HG03196 (cell line): Measurements from ENCODE around the gene UBE2Q2.
"Not testable (repeated sequence)": the region's sequence is repeated elsewhere in the genome, so short reads cannot be mapped to it uniquely, and the experiment has no call there.

ENCODE experiments used
- ATAC-seq: cut with Tn5 transposase; IDR thresholded peaks from one replicate; pipeline ENCODE4 v1.9.1; 2021; ENCODE audit not compliant: unreplicated experiment

The UBE2Q2 gene

GRCh38 chr15:75842722-75843677 is at the start of gene UBE2Q2:
TSS of gene UBE2Q2 (plus strand) at chr15:75843447. CDS start at chr15:75843667, 220 bp downstream.
- ATAC-seq, result peak; percentile 53

- no peak for ATAC-seq
These were observed 46.9 kb upstream of the UBE2Q2 start for GRCh38 chr15:75796321-75796720.

- ATAC-seq, result not testable (repeated sequence)
These were observed 46.1 kb upstream of the UBE2Q2 start for GRCh38 chr15:75797146-75797545.

- ATAC-seq, result no peak
These were observed 44.1 kb upstream of the UBE2Q2 start for GRCh38 chr15:75799190-75799589.

- ATAC-seq, result not testable (repeated sequence)
These were observed 42.8 kb upstream of the UBE2Q2 start for GRCh38 chr15:75800409-75800808.

GRCh38 chr15:75801859-75802593 is 41.2 kb upstream of the UBE2Q2 start:
- ATAC-seq, result peak; percentile 83

GRCh38 chr15:75807486-75807885 is 35.8 kb upstream of the UBE2Q2 start:
- ATAC-seq, result not testable (repeated sequence)

GRCh38 chr15:75808009-75808408 is 35.2 kb upstream of the UBE2Q2 start:
- not testable (repeated sequence) for ATAC-seq

- ATAC-seq, result no peak
These were observed 34.7 kb upstream of the UBE2Q2 start for GRCh38 chr15:75808563-75808962.

GRCh38 chr15:75809986-75810750 is 33.1 kb upstream of the UBE2Q2 start:
- ATAC-seq, result no peak

- no peak for ATAC-seq
These were observed 32.3 kb upstream of the UBE2Q2 start for GRCh38 chr15:75810874-75811498.

GRCh38 chr15:75811626-75812025 is 31.6 kb upstream of the UBE2Q2 start:
- ATAC-seq, result no peak

- ATAC-seq, result no peak
These were observed 28.5 kb upstream of the UBE2Q2 start for GRCh38 chr15:75814794-75815193.

GRCh38 chr15:75815811-75816719 is 27.2 kb upstream of the UBE2Q2 start:
- no peak for ATAC-seq

GRCh38 chr15:75817138-75817935 is 25.9 kb upstream of the UBE2Q2 start:
- no peak for ATAC-seq

GRCh38 chr15:75820206-75820605 is 23.0 kb upstream of the UBE2Q2 start:
- no peak for ATAC-seq

GRCh38 chr15:75821786-75822345 is 21.4 kb upstream of the UBE2Q2 start:
- ATAC-seq, result no peak

GRCh38 chr15:75822685-75823278 is 20.5 kb upstream of the UBE2Q2 start:
- no peak for ATAC-seq
